ENCODE measurements around the gene MYO5B.
"Not testable (repeated sequence)": the region's sequence is repeated elsewhere in the genome, so short reads cannot be mapped to it uniquely, and the experiment has no call there.

The MYO5B gene

DNA sequence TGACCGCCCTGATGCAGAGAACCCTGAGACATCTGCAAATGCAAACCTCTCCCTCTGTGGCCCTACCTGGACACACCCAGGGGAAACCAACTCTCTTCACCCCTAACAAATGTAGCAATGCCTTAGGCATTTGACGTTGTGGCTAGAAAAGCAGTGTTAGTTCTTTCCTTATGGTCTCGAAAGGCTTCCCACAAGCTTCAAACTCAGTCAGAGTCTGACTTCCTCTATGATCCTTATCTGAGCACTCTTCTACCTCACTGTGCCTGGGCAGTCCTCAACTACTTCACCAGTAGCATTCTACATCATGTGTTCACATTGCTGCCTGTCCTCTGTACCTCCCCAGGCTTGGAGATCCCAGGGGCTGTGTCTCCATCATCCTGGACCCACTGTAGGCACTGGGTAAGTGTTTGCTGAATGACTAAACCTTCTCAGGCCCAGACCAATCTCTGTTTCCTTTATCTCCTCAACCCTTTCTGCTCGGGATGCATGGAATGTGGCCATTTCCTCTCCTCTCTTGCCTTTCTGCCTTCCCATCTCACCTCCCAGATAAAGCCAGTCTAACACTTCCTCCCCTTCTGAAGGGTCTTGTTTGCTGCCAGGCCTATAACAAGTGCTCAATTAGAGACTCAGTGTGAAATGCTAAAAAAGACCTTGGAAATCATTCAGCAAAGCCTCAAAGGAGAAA, 289.9 kb downstream of the MYO5B start:
- peak overlapping the region; percentile 30 for H3K9ac ChIP-seq (ENCODE audit: low read length)
- peaks cover 26% of the 10 kb centered on the region for H3K4me1 ChIP-seq (ENCODE audit: control insufficient read depth, insufficient read depth, low read length)
- H3K4me3 ChIP-seq (ENCODE audit: low read depth, low read length): no peak overlapping the region
- H3K27me3 ChIP-seq (ENCODE audit: control insufficient read depth, insufficient read depth, low read length): peaks cover 3% of the 10 kb centered on the region; the same call in 1 of the 2 replicates
- no peaks in the 10 kb centered on the region for H3K9me3 ChIP-seq (ENCODE audit: control insufficient read depth, insufficient read depth, low read depth, low read length)
- H3K27ac ChIP-seq (ENCODE audit: low read depth, low read length): no peak overlapping the region; the same call in 1 of the 2 replicates
- no peaks in the 10 kb centered on the region for H3K36me3 ChIP-seq (ENCODE audit: control insufficient read depth, insufficient read depth, low read length)

GRCh38 chr18:49901862-49902340, 293.0 kb downstream of the MYO5B start:
- no peak overlapping the region for H3K27ac ChIP-seq (ENCODE audit: low read depth, low read length)
- no peak overlapping the region for H3K9ac ChIP-seq (ENCODE audit: low read length)
- H3K36me3 ChIP-seq (ENCODE audit: control insufficient read depth, insufficient read depth, low read length): no peaks in the 10 kb centered on the region
- peaks cover 18% of the 10 kb centered on the region for H3K4me1 ChIP-seq (ENCODE audit: control insufficient read depth, insufficient read depth, low read length)
- no peak overlapping the region for H3K4me3 ChIP-seq (ENCODE audit: low read depth, low read length)
- H3K9me3 ChIP-seq (ENCODE audit: control insufficient read depth, insufficient read depth, low read depth, low read length): no peaks in the 10 kb centered on the region
- H3K27me3 ChIP-seq (ENCODE audit: control insufficient read depth, insufficient read depth, low read length): no peaks in the 10 kb centered on the region

- no peaks in the 10 kb centered on the region for H3K36me3 ChIP-seq (ENCODE audit: control insufficient read depth, insufficient read depth, low read length)
- H3K4me1 ChIP-seq (ENCODE audit: control insufficient read depth, insufficient read depth, low read length): peaks cover 4% of the 10 kb centered on the region
- H3K9me3 ChIP-seq (ENCODE audit: control insufficient read depth, insufficient read depth, low read depth, low read length): no peaks in the 10 kb centered on the region
- no peak overlapping the region for H3K9ac ChIP-seq (ENCODE audit: low read length)
- no peaks in the 10 kb centered on the region for H3K27me3 ChIP-seq (ENCODE audit: control insufficient read depth, insufficient read depth, low read length)
- no peak overlapping the region for H3K4me3 ChIP-seq (ENCODE audit: low read depth, low read length)
- H3K27ac ChIP-seq (ENCODE audit: low read depth, low read length): no peak overlapping the region
Observed at GRCh38 chr18:49899657-49900330, 295.2 kb downstream of the MYO5B start.

DNA sequence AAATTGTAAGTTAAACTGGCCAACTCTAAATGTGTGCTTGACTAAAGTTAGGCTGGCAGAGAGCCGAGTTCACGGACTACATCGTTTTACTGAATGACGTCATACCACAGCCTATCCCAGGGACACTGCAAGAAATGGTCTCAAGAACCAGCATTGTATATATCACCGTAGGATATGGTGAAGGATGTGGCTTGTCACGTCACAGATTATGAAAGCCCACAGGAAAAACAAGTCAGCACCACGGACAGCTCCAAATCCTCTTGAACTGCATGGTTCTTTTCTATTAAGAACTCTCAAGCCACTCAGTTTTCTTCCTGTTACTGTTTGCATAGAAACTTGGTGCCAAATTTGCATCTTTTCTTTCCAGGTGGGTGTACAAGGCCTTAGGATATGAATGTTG, 296.5 kb downstream of the MYO5B start:
- Histone ChIP-seq H3K9me3 (ENCODE audit: control insufficient read depth, insufficient read depth, low read depth, low read length) (no peaks in the 10 kb centered on the region), H3K36me3 (ENCODE audit: control insufficient read depth, insufficient read depth, low read length) (no peaks in the 10 kb centered on the region), H3K4me3 (ENCODE audit: low read depth, low read length) (no peak overlapping the region), H3K9ac (ENCODE audit: low read length) (no peak overlapping the region), H3K27me3 (ENCODE audit: control insufficient read depth, insufficient read depth, low read length) (no peaks in the 10 kb centered on the region), H3K27ac (ENCODE audit: low read depth, low read length) (no peak overlapping the region), H3K4me1 (ENCODE audit: control insufficient read depth, insufficient read depth, low read length) (peaks cover 4% of the 10 kb centered on the region)

GRCh38 chr18:49894517-49895226, 300.3 kb downstream of the MYO5B start:
- Histone ChIP-seq H3K9me3 (ENCODE audit: control insufficient read depth, insufficient read depth, low read depth, low read length) (no peaks in the 10 kb centered on the region), H3K36me3 (ENCODE audit: control insufficient read depth, insufficient read depth, low read length) (no peaks in the 10 kb centered on the region), H3K27me3 (ENCODE audit: control insufficient read depth, insufficient read depth, low read length) (no peaks in the 10 kb centered on the region), H3K27ac (ENCODE audit: low read depth, low read length) (no peak overlapping the region), H3K4me3 (ENCODE audit: low read depth, low read length) (no peak overlapping the region), H3K4me1 (ENCODE audit: control insufficient read depth, insufficient read depth, low read length) (peaks cover 13% of the 10 kb centered on the region), H3K9ac (ENCODE audit: low read length) (no peak overlapping the region)

GRCh38 chr18:49893036-49893435, 301.9 kb downstream of the MYO5B start:
- H3K27ac ChIP-seq (ENCODE audit: low read depth, low read length): no peak overlapping the region
- no peak overlapping the region for H3K4me3 ChIP-seq (ENCODE audit: low read depth, low read length)
- H3K27me3 ChIP-seq (ENCODE audit: control insufficient read depth, insufficient read depth, low read length): no peaks in the 10 kb centered on the region
- peaks cover 15% of the 10 kb centered on the region for H3K4me1 ChIP-seq (ENCODE audit: control insufficient read depth, insufficient read depth, low read length)
- H3K36me3 ChIP-seq (ENCODE audit: control insufficient read depth, insufficient read depth, low read length): no peaks in the 10 kb centered on the region
- H3K9ac ChIP-seq (ENCODE audit: low read length): no peak overlapping the region
- H3K9me3 ChIP-seq (ENCODE audit: control insufficient read depth, insufficient read depth, low read depth, low read length): no peaks in the 10 kb centered on the region

DNA sequence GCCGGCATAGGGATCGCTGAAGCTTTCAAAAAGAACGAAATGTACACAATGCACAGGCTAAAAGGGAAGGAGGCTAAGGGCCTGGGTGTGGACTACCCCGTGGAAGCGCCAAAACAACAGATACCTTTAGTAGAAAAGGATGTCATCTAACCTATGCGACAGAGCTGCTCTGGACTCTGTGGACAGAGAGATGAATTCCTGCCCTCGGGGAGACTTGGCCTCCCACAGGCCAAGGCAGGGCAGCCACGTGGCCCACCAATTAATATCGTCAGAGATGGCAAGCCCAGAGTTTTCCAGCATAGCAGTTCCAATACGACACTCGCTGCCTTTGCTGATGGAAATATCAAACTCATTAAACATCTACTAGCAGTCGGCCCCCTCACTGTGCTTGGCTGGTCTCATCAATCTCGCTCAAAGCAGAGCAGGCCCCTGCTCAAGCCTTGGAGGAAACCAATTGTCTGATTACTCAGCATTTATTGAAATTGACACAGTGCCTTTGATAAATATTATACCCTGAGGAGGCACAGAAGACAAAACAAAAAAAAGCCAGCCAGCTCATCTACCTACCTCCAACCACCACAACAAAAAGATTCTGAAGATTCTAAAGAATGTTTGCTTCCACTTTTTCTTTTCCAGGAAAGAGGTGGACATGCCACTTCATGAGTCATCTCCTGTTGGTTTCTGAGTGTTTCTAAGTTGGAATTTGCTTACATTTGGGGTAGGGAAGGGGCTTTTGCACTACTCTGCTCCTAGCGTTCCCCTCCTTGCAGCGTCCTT, 302.6 kb downstream of the MYO5B start:
- no peaks in the 10 kb centered on the region for H3K9me3 ChIP-seq (ENCODE audit: control insufficient read depth, insufficient read depth, low read depth, low read length)
- peaks cover 15% of the 10 kb centered on the region for H3K4me1 ChIP-seq (ENCODE audit: control insufficient read depth, insufficient read depth, low read length)
- no peak overlapping the region for H3K4me3 ChIP-seq (ENCODE audit: low read depth, low read length)
- no peak overlapping the region for H3K9ac ChIP-seq (ENCODE audit: low read length)
- no peaks in the 10 kb centered on the region for H3K27me3 ChIP-seq (ENCODE audit: control insufficient read depth, insufficient read depth, low read length)
- H3K27ac ChIP-seq (ENCODE audit: low read depth, low read length): no peak overlapping the region
- H3K36me3 ChIP-seq (ENCODE audit: control insufficient read depth, insufficient read depth, low read length): no peaks in the 10 kb centered on the region

DNA sequence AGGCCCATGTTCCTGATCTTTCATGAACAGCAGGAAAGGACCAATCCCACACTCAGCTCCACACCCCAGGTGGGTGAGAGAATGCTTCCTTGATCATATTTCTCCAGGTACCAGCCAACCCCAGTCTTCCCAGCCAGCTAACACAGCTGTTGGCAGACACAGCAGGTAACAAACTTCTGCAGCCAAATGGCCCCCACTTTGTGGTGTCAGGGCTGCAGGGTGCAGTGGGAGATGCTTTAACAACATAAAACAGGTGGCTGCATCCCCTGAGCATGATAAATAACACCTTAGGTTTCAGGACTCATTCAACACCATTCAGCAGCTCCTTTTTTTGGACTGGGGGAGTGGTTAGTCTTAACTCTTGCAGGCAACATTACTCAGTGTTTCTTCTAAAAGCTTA, 304.9 kb downstream of the MYO5B start:
- H3K9me3 ChIP-seq (ENCODE audit: control insufficient read depth, insufficient read depth, low read depth, low read length): no peaks in the 10 kb centered on the region
- no peaks in the 10 kb centered on the region for H3K27me3 ChIP-seq (ENCODE audit: control insufficient read depth, insufficient read depth, low read length)
- no peak overlapping the region for H3K4me3 ChIP-seq (ENCODE audit: low read depth, low read length)
- peaks cover 15% of the 10 kb centered on the region for H3K4me1 ChIP-seq (ENCODE audit: control insufficient read depth, insufficient read depth, low read length)
- H3K9ac ChIP-seq (ENCODE audit: low read length): no peak overlapping the region
- no peaks in the 10 kb centered on the region for H3K36me3 ChIP-seq (ENCODE audit: control insufficient read depth, insufficient read depth, low read length)
- no peak overlapping the region for H3K27ac ChIP-seq (ENCODE audit: low read depth, low read length)

DNA sequence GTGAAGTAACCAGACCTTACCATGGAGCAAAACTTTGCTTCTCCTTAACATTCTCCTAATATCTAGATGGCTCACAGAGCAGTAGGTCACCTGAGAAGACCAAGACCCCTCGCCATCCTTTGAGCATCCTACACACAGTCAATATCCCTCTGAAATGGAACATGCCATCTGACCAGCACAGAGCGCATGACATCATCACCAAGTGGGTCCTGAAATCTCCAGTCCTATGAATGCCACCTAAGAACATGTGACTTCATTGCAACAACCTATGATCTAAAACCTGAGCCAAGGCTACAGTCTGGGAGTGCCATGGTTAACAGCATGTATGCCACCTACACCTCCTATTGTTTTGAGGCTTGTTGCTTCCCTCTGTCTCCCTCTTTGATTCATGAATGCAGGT, 305.4 kb downstream of the MYO5B start:
- not testable (repeated sequence) for H3K27me3 ChIP-seq (ENCODE audit: control insufficient read depth, insufficient read depth, low read length); H3K9ac ChIP-seq (ENCODE audit: low read length); H3K27ac ChIP-seq (ENCODE audit: low read depth, low read length); H3K36me3 ChIP-seq (ENCODE audit: control insufficient read depth, insufficient read depth, low read length); H3K4me3 ChIP-seq (ENCODE audit: low read depth, low read length); H3K9me3 ChIP-seq (ENCODE audit: control insufficient read depth, insufficient read depth, low read depth, low read length)
- peaks cover 15% of the 10 kb centered on the region for H3K4me1 ChIP-seq (ENCODE audit: control insufficient read depth, insufficient read depth, low read length)

- Histone ChIP-seq H3K27ac (ENCODE audit: low read depth, low read length) (no peak overlapping the region), H3K9me3 (ENCODE audit: control insufficient read depth, insufficient read depth, low read depth, low read length) (no peaks in the 10 kb centered on the region), H3K4me3 (ENCODE audit: low read depth, low read length) (no peak overlapping the region), H3K9ac (ENCODE audit: low read length) (no peak overlapping the region), H3K36me3 (ENCODE audit: control insufficient read depth, insufficient read depth, low read length) (no peaks in the 10 kb centered on the region), H3K27me3 (ENCODE audit: control insufficient read depth, insufficient read depth, low read length) (no peaks in the 10 kb centered on the region), H3K4me1 (ENCODE audit: control insufficient read depth, insufficient read depth, low read length) (peaks cover 13% of the 10 kb centered on the region)
Observed at GRCh38 chr18:49886891-49887764, 307.8 kb downstream of the MYO5B start.

Data from HUES6 (cell line).